Stimulated activated CD8-positive, alpha-beta memory T cell treated with anti-CD3 and anti-CD28 coated beads, Interleukin-4, amount 100 ng/mL, for 24 hours (primary cell): Measurements from ENCODE around the gene EIF4B.

Experiments
- DNase-seq: peaks from one replicate; pipeline ENCODE4 v3.0.0-alpha.2; 2020; ENCODE audit warnings: low read depth

The EIF4B gene

DNA sequence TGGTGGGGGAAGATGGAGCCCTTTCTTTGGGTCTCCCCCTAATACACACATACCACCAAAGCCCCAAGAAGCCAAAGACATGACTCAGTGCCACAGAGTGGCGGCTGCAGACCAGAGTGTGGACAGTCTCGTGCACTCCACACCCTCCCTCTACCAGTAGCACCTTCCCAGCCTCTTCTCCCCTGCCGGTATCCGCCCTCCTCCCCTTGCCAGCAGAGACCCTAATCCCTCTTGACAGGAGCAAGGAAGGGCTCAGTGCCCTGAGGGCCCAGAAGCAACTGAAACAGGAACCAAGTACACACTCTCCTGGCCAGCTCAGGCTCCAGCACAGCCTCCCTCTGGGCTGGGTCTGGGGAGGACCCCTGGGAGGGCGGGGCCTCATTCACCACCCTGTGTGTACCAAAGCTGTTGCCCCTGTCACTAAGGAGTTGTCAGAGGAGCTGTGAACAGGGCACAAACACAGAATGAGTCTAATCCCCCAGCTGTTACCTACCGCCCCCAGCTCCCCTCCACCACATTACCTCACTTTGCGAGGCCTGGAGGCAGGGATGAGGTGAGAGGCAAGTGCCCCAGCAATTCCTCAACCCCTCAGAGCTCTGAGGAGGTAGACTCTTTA, 64.7 kb downstream of the EIF4B start:
- no peak for DNase-seq

DNA sequence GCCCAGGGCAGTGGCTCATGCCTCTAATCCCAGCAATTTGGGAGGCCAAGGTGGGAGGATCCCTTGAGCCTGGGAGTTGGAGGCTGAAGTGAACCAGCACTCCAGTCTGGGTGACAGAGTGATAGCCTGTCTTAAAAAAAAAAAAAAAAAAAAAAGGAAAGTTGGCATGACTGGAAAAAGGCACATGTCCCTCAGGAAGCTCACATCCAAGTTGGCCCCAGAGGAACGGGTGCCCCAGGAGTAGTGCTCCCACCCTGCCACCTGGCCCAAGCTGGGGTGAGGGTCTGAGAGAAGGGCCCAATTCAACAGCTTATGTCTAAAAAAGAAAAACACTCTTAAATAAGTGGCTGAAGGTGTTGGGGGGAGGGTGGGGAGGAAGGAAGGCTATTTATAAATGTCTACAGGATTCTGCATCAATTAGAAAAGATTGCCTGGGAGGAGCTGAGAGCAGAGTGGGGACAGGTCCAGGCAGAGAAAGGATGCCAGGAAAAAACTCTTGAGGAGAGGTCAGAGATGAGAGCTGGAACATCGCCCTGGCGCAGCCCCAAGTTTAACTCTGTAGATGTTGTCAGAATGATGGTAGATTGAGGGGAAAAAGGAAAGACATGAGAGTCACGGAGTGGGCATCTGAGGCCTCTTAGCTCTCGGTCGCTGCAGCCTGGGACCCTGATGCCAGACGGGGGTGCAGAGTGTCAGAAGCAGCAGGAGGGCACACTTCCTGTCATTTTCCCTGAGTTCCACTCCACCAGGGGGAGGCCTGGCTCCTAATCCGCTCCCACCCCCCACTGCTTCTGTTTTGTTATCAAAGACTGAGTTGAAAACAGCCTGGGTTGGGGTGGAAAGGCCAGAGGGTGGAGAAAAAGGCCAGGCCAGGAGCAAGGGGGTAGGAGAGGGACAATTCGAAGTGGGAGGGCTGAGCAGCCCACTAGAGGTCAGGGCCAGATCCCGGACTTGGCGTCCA, 65.6 kb downstream of the EIF4B start:
- DNase-seq = no peak

DNA sequence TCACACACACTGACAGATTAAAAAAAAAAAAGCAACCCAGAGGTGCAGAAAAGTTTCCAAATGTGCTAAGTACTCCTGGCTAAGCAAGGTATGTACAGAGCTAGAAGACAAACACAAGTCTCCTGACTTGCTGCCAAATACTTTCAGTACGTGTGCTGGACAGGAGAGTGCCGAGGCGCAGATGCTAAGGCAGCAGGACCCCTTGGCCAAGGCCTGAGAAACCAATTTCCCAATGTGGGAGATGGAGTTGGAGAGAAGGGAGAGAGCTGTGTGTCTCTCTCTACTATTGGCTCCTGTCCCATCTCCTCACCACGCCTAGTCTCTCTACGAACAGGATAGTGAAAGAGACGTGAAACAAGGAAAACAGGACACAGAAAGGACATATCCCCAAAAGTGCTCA, 67.6 kb downstream of the EIF4B start:
- no peak for DNase-seq

DNA sequence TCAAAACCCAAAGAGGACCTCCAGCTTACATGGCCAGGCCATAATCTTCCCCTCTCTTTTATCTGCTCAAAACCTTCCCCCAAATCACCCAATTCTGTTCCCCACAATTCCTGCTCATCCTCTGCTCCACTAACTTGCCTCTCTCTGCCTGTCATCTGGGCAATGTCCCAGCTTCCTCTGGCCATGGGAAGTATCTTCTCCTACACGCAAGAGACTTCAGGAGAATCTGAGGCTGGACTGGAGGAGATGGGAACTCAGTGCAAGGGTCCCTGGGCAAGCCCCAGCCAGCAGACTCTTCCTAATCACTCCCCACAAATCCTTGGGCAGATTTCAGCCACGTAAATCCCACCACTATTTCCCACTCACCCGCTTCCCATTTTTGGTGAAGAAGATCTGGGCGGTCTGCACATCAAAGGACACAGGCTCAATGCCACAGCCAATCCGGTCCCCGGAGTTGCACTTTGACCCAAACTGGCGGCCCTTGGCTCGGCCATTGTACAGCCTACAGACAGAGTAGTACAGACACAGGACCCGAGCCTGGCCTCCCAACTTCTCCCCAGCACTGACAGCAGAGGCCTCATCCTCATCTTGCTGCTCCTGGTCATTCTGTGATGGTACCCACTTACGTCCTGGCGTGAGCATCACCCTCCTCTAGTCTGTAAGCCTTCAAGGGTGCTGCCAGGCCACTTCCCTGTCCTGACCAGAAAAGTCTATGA, 68.2 kb downstream of the EIF4B start:
- no peak for DNase-seq

DNA sequence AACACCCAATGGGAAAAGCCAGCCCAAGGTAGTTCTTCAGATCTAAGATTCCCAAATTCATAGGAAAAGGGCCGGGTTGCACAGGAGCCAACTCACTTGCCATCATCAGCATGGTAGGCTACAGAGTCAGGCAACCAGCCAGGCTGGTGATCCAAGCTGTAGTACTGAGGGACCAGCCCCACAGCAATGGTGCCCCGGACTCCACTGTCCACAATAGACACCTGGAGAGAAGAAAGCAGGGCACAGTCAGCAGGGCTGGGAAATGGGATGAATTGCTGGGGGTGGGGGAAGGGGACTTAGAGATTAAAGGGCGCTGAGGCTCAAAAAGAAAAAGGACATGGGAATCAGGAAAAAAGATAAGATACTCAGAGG, 68.7 kb downstream of the EIF4B start:
- no peak for DNase-seq

DNA sequence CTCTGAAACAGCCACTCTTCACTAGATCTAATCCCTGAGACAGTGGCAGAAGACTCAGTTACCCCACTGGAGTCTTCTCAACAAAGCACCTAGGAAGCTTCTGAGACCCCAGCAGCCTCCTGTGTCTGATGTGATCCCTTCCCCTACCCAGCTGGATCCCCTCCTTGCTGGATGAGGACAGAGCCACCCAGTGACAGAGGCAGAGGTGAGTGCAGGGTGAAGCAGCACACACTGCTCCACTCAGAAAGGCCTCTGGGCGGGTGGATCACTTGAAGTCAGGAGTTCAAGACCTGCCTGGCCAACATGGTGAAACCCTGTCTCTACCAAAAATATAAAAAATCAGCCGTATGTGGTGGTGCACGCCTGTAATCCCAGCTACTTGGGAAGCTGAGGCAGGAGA, 70.2 kb downstream of the EIF4B start:
- DNase-seq = no peak

DNA sequence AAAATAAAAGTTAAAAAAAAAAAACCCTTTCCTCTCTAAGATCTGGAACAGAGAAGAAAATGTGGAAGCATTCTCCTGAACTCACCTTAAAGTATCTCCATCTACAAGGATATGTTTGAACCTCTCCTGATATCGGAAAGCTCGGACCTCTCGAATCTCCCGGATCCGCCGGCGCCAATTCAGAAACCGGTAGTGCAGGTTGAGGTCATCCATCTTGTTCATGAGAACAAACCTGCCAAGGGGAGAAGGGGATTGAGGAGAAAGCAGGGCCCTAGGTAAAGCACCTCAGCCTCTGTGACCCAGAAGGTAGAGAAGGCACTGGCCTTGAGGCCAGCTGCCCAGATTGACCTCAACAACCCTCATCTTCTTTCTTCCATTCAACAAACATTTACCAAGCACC, 70.8 kb downstream of the EIF4B start:
- DNase-seq = no peak

DNA sequence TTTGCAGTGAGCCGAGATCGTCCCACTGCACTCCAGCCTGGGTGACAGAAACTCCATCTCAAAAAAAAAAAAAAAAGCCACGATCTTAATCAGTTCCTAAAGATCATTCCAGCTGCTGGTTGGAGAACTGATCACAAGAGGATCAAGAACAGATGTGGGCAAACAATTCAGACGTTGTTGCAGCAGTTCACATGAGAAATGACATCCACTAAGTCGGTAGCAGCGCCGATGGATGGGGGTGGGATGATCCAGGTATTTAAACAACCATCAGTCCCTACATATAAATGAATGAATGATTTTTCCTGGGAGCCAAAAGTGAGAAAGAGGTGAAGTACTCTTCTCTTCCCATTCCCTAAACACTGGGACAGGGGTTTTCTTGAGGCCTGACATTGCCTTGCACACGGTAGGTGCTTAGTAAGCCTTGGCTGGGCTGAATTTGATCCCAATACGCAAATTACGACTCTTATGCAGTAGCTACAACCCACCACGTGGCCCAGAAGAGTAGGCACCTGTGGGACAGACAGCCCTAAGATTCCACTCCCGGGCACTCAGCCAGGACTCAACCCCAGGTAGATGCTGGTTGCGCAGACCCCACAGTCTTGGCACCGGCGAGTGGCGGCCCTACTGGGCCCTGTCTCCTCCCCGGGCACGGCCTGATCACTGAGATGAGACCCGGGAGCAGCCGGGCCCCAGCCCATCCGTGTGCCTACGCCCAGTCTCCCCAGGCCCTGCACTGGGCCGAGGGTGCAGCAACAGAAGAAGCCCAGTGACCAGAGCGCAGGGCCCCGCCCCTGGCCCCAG, 72.4 kb downstream of the EIF4B start:
- DNase-seq = no peak

DNA sequence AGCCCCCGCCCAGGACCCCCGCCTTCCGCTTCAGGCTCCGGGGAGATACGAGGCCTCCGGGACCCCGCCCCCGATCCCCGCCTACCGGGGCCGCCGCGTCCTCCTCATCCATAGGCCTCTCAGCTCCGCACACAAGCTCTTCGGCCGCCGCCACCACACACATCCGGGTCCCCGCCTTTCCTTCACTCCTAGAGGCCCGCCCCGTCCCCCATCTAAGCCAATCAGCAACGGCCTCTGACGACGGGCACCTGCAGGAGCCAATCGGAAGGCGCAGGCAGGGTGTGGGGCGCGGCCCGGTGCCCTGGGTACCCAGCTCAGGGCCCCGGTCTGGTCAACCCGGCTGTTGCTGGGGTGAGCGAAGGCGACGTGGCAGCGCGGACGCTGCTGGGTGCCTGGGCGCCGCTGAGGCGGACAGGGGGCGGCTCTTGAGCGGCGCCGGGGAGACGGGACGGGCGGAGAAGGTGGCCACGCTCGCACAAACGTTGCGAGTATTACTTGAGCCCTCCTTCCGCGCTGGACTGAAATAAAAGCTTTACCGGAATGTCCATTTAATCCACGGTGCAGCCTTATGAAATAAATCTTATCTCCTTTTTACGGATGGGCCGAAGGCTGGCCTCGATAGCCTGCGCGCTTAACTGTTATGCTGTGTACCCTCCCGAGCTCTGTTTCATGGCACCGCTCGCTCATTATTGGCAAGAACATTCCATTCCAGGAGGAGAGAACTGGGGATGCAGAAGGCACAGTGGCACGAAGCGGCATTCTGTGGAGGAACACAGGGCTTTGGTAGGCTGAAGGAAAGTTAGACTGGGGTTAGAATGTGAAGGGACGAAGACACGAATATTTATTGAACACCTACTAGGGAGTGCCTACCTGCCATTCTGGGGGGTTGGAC, 73.2 kb downstream of the EIF4B start, which contains the start of gene SPRYD3:
TSS of gene SPRYD3 (minus strand) at position 165 of the 892 bp plus-strand sequence. CDS start at position 108, 57 bp downstream.
- DNase-seq = peak; percentile 91

DNA sequence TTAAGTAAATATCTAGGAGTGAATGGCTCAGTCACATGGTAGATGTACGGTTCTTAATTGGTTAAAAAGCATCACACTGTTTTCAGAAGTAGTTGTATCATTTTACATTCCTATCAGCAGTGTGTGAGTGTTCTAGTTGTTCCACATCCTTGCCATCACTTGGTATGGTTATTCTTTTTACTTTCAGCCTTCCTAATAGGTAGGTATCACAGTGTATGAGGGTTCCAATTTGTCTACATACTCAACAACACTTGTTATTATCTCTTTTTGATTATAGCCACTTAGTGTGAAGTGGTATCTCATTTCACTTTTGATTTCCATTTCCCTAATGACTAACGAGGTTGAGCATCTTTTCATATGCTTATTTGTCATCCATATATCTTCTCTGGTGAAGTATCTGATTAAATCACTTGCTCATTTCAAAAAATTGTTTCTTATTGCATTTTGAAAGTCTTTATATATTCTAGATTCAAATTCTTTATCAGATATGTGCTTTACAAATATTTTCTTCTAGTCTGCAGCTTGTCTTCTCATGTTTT, 76.5 kb downstream of the EIF4B start:
- DNase-seq = no peak

DNA sequence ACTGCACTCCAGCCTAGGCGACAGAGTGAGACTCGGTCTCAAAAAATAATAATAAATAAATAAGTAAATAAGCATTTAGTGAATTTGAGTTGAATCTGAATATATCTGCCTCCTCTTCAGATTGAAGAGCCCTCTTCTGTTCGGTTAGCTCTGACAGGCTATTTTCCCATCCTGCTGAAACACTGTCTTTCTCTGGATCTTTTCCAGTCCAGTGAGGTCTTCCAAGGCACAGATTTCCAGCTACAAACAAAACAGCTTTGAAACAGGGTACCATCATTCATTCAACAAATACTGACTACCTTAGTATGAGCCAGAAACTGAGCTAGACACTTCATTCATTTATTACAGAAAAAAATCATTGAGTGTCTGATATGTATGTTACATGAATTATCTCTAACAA, 80.1 kb downstream of the EIF4B start:
- no peak for DNase-seq

DNA sequence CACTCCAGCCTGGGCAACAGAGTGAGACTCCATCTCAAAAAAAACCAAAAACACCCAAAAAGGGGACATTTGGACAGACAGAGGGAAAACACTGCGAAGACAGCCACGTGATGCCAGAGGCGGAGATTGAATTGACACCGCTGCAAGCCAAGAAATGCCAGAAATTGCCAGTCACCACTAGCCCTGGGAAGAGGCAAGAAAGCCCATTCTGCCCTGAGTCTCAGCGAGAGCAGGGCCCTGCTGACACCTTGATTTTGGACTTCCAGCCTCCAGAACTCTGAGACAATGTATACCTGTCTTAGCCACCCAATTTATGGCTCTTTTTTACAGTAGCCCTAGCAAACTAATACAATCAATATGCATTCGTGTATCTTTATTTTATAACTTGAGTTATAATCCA, 83.8 kb downstream of the EIF4B start:
- DNase-seq = no peak

DNA sequence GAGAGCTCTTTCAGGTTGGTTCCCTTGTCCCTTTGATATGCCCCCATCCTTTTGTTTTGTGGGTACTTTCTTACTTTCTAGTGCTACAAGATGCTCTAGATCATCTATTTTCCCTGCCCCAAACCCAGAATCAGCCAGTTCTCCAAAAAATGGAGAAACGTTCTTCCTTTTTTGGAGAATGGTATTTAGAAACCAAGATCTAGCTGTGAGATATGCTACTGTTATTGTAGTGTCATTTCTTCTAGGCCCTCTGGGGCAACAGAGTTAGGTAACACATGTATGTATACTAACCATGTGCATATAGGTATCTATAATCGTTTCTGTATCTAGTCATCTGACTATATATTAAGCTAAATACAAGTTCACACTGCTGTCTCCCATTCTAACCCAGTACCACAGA, 84.3 kb downstream of the EIF4B start:
- no peak for DNase-seq

DNA sequence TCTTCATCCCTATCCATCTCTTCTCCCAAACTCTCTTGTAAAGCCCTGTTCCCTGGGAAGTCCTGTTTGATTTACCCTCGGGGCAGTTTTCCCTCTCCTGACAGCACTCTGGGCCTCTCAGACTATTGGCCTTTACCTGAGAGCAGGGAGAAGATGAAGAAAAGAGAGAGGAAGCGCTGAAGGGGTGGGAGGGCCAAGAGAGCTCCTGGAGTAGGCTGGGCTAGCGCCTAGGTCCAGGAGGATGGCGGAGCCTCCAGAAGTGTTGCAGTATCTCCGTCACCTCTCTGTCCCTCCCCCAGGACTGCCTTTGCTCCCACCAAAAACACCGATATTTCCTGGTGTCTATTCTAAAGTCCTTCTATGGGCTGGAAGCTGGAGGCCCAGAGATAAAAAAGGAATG, 85.5 kb downstream of the EIF4B start:
- no peak for DNase-seq
